Activated naive CD4-positive, alpha-beta T cell treated with anti-CD3 and anti-CD28 coated beads, Interleukin-2, amount 50 U/mL, for 72 hours (primary cell): ENCODE results near the gene RECK. TPM values are rescaled to one million over a fixed set of nuclear protein-coding genes. Genes with fewer than 3 reads are reported as not detected.
"Not testable (repeated sequence)": the region's sequence is repeated elsewhere in the genome, so short reads cannot be mapped to it uniquely, and the experiment has no call there.

Experiments
- ATAC-seq, 2 donors: fragments of 150-1000 bp; cut with Tn5 transposase; 2 replicates each; pipeline ENCODE4 v1.10.0; 2021; ENCODE audit warnings: mild to moderate bottlenecking in 2 of 2, moderate library complexity in 2 of 2
- DNase-seq, 2 donors: peaks; one replicate each; pipeline ENCODE4 v3.0.0; 2021 to 2022; ENCODE audit warnings: low spot score in 2 of 2
- H3K27ac Mint-ChIP-seq, 2 donors: one replicate each; pipeline ENCODE4 v1.8.0; 2022; ENCODE audit warnings: mild to moderate bottlenecking in 2 of 2, mixed read lengths in 2 of 2
- H3K36me3 Mint-ChIP-seq, 2 donors: one replicate each; pipeline ENCODE4 v1.8.0; 2022; ENCODE audit warnings: mixed read lengths in 2 of 2
- H3K9me3 Mint-ChIP-seq, 2 donors: one replicate each; pipeline ENCODE4 v1.8.0; 2022; ENCODE audit warnings: mixed read lengths in 2 of 2
- total RNA-seq, 2 donors: library from RNA; stranded (reverse); gene quantifications; one replicate each; pipeline ENCODE4 v1.2.3, GENCODE V29; 2022

Gene RECK
- total RNA-seq, 2 donors from 2014 or later = 7.0 to 7.6 TPM

GRCh38 chr9:36149197-36149596, 112.5 kb downstream of the RECK start:
- peaks cover 19 to 49% of the 10 kb centered on the region in 2 donors for H3K36me3 Mint-ChIP-seq
- peaks cover 9 to 20% of the 10 kb centered on the region in 2 donors for H3K9me3 Mint-ChIP-seq
- H3K27ac Mint-ChIP-seq = no peak overlapping the region
- no peak for DNase-seq
- peak in 1 of 2 donors; percentile 9 for ATAC-seq

- Mint-ChIP-seq H3K27ac (peak overlapping the region; percentile 88 to 91), H3K36me3 (peaks cover 7 to 36% of the 10 kb centered on the region in 2 donors), H3K9me3 (peaks cover 4 to 13% of the 10 kb centered on the region in 2 donors)
- DNase-seq (no peak), ATAC-seq (no peak)
These were observed 114.0 kb downstream of the RECK start for GRCh38 chr9:36150574-36151315.

- Mint-ChIP-seq H3K36me3 (peaks cover 0 to 28% of the 10 kb centered on the region in 2 donors), H3K27ac (peak overlapping the region; percentile 88 to 91), H3K9me3 (peaks cover 0 to 5% of the 10 kb centered on the region in 2 donors)
- ATAC-seq (peak; percentile 88 to 90), DNase-seq (peak; percentile 80 to 90)
These were observed 114.8 kb downstream of the RECK start for GRCh38 chr9:36151316-36152210.

- H3K27ac Mint-ChIP-seq = no peak overlapping the region
- peaks cover 0 to 15% of the 10 kb centered on the region in 2 donors for H3K36me3 Mint-ChIP-seq
- H3K9me3 Mint-ChIP-seq = no peaks in the 10 kb centered on the region
- ATAC-seq (no peak), DNase-seq (no peak)
These were observed 116.2 kb downstream of the RECK start for GRCh38 chr9:36152741-36153438.

GRCh38 chr9:36153746-36154145, 117.0 kb downstream of the RECK start:
- Mint-ChIP-seq H3K9me3 (no peaks in the 10 kb centered on the region), H3K36me3 (peaks cover 0 to 14% of the 10 kb centered on the region in 2 donors), H3K27ac (peak overlapping the region in 1 of 2 donors; percentile 71)
- ATAC-seq = no peak
- no peak for DNase-seq

GRCh38 chr9:36154331-36154952, 117.7 kb downstream of the RECK start:
- peaks cover 0 to 14% of the 10 kb centered on the region in 2 donors for H3K36me3 Mint-ChIP-seq
- H3K27ac Mint-ChIP-seq = peak overlapping the region; percentile 11 to 71

GRCh38 chr9:36156116-36156515, 119.4 kb downstream of the RECK start:
- DNase-seq = no peak
- Mint-ChIP-seq H3K36me3 (peaks cover 0 to 11% of the 10 kb centered on the region in 2 donors), H3K27ac (no peak overlapping the region)

More at GRCh38 chr9:36154331-36154952, 117.7 kb downstream of the RECK start:
- ATAC-seq (peak; percentile 9 to 38), DNase-seq (no peak)
- no peaks in the 10 kb centered on the region for H3K9me3 Mint-ChIP-seq

GRCh38 chr9:36158122-36158521, 121.4 kb downstream of the RECK start:
- Mint-ChIP-seq H3K9me3 (no peaks in the 10 kb centered on the region), H3K27ac (peak overlapping the region in 1 of 2 donors; percentile 13), H3K36me3 (no peaks in the 10 kb centered on the region)
- DNase-seq (no peak), ATAC-seq (no peak)

More at GRCh38 chr9:36156116-36156515, 119.4 kb downstream of the RECK start:
- no peak for ATAC-seq
- no peaks in the 10 kb centered on the region for H3K9me3 Mint-ChIP-seq

- Mint-ChIP-seq H3K27ac (peak overlapping the region in 1 of 2 donors; percentile 27), H3K36me3 (no peaks in the 10 kb centered on the region), H3K9me3 (no peaks in the 10 kb centered on the region)
- DNase-seq = no peak
- no peak for ATAC-seq
These were observed 122.2 kb downstream of the RECK start for GRCh38 chr9:36158917-36159316.

- not testable (repeated sequence) for H3K36me3 Mint-ChIP-seq, ATAC-seq, DNase-seq, H3K27ac Mint-ChIP-seq, H3K9me3 Mint-ChIP-seq
These were observed 122.8 kb downstream of the RECK start for GRCh38 chr9:36159509-36159908.

GRCh38 chr9:36160126-36160525, 123.4 kb downstream of the RECK start:
- H3K36me3 Mint-ChIP-seq, H3K9me3 Mint-ChIP-seq, ATAC-seq, H3K27ac Mint-ChIP-seq, DNase-seq: not testable (repeated sequence)

GRCh38 chr9:36161187-36161586, 124.5 kb downstream of the RECK start:
- ATAC-seq (no peak), DNase-seq (no peak)
- Mint-ChIP-seq H3K27ac (no peak overlapping the region), H3K36me3 (no peaks in the 10 kb centered on the region), H3K9me3 (no peaks in the 10 kb centered on the region)

- no peaks in the 10 kb centered on the region for H3K9me3 Mint-ChIP-seq
- H3K36me3 Mint-ChIP-seq = no peaks in the 10 kb centered on the region
- DNase-seq (no peak), ATAC-seq (no peak)
- no peak overlapping the region for H3K27ac Mint-ChIP-seq
These were observed 125.6 kb downstream of the RECK start for GRCh38 chr9:36162211-36162738.

GRCh38 chr9:36163049-36163785, 126.5 kb downstream of the RECK start:
- no peaks in the 10 kb centered on the region for H3K36me3 Mint-ChIP-seq
- H3K27ac Mint-ChIP-seq = no peak overlapping the region
- ATAC-seq = no peak
- DNase-seq = no peak
- H3K9me3 Mint-ChIP-seq = no peaks in the 10 kb centered on the region

GRCh38 chr9:36163786-36164170, 127.1 kb downstream of the RECK start:
- Mint-ChIP-seq H3K36me3 (no peaks in the 10 kb centered on the region), H3K9me3 (no peaks in the 10 kb centered on the region), H3K27ac (no peak overlapping the region)
- DNase-seq (no peak), ATAC-seq (no peak)
